MG63 (cell line): ENCODE data around the gene ROPN1. TPM values are rescaled to one million over a fixed set of nuclear protein-coding genes. Genes with fewer than 3 reads are reported as not detected.
"Not testable (repeated sequence)": the region's sequence is repeated elsewhere in the genome, so short reads cannot be mapped to it uniquely, and the experiment has no call there.

Experiments
- DNase-seq: peaks from one replicate; pipeline ENCODE4 v3.0.0-alpha.2; 2020
- H3K27me3 ChIP-seq: fragments of 250-450 bp; sonication (Bioruptor Pico); 2 replicates; pipeline ENCODE4 v1.5.1; 2020; ENCODE audit warnings: mild to moderate bottlenecking, moderate library complexity
- H3K36me3 ChIP-seq: fragments of 250-450 bp; sonication (Bioruptor Pico); 2 replicates; pipeline ENCODE4 v1.5.1; 2020; ENCODE audit warnings: mild to moderate bottlenecking, moderate library complexity
- H3K4me3 ChIP-seq: fragments of 250-450 bp; sonication (Bioruptor Pico); 2 replicates; pipeline ENCODE4 v1.5.1; 2020; ENCODE audit warnings: mild to moderate bottlenecking, moderate library complexity
- H3K9me3 ChIP-seq: fragments of 250-450 bp; sonication (Bioruptor Pico); 2 replicates; pipeline ENCODE4 v1.5.1; 2020; ENCODE audit warnings: mild to moderate bottlenecking, moderate library complexity
- total RNA-seq: library from RNA; depleted of rRNA; stranded (reverse); fragments of >200 nt; shearing (Covaris generic); gene quantifications from 2 replicates; pipeline ENCODE4 v1.2.3, GENCODE V29; 2014; ENCODE audit warnings: low replicate concordance

The ROPN1 gene
- total RNA-seq, 1 experiment from 2014 or later, result not detected

DNA sequence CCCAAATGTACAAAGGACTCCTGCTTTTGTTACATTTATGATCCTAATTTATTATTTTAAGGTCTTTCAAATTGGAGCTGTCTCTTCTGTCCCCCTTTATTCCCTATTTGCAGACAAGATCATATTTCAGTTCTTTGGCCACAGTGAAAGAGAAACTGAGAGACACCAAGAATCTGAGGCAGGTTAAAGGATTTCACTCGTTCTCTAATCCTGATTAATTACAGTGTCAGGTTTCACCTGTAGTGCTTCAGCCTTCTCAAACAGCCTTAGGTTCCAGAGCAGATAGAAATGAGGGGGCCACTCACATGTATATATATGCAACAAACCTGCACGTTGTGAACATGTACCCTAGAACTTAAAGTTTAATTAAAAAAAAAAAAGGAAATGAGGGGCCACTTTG is 24.7 kb downstream of the ROPN1 start:
- not testable (repeated sequence) for H3K9me3 ChIP-seq, H3K36me3 ChIP-seq, H3K4me3 ChIP-seq, H3K27me3 ChIP-seq, DNase-seq

DNA sequence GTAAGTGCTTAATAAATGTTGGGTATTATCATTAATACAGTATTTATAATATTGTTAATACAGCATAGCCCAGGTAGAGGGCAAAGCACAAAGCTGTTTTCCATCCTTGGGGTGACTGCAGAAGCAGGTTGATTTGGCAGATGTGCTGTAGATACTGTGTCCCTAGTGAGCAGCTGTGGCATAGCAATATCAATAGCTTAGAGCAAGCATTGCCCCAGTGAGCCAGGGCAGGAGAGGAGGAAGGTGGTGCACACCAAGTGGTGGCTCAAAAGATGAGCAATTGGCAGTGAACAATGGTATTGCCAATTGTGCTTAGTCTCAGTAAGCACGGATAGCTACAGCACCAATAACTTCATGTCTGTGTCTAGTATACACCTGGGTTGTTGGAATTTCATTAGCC is 25.1 kb downstream of the ROPN1 start:
- H3K36me3 ChIP-seq, DNase-seq: not testable (repeated sequence)

DNA sequence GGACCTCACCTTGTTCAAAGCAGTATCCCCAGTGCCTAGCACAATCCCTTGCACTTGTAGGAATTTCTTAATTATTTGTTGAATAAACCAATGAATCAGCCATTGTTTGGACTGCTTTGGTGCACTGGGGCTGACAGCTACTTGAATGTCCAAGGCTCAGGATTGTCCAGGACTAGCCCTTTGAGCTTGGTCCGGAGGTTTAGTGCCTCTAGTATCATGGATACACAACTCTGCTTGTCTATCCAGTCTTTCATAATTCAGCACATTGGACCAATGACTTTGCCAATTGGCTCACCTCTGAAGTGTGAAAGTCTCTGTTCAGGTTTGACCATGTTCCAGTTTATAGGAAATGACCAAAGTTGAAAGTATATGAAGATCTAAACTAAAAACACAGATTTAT is 27.1 kb downstream of the ROPN1 start:
- H3K9me3 ChIP-seq, H3K36me3 ChIP-seq, DNase-seq, H3K27me3 ChIP-seq, H3K4me3 ChIP-seq: not testable (repeated sequence)

More for the DNA sequence above, 25.1 kb downstream of the ROPN1 start:
- H3K4me3 ChIP-seq, H3K27me3 ChIP-seq, H3K9me3 ChIP-seq: not testable (repeated sequence)

DNA sequence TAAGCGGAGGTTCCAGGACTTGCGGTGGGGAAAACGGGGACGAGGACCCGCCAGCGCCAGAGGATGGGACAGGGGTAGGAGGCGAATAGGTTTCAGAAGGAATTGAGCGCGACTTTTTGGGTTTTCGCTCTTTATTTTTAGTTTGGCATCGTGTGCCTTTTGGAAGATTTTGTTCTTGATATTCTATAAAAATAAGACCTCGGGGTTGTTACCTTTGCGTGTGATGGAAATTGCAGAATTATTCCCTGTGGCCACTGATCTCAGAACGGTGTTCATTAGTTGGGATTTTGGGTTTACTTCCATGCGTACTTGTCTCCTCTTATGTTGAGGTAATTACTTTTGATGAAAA is 30.4 kb downstream of the ROPN1 start:
- Histone ChIP-seq H3K36me3 (peaks cover 8% of the 10 kb centered on the region), H3K9me3 (no peaks in the 10 kb centered on the region), H3K4me3 (peak overlapping the region; percentile 90), H3K27me3 (peaks cover 2% of the 10 kb centered on the region; the same call in 1 of the 2 replicates)
- no peak for DNase-seq

DNA sequence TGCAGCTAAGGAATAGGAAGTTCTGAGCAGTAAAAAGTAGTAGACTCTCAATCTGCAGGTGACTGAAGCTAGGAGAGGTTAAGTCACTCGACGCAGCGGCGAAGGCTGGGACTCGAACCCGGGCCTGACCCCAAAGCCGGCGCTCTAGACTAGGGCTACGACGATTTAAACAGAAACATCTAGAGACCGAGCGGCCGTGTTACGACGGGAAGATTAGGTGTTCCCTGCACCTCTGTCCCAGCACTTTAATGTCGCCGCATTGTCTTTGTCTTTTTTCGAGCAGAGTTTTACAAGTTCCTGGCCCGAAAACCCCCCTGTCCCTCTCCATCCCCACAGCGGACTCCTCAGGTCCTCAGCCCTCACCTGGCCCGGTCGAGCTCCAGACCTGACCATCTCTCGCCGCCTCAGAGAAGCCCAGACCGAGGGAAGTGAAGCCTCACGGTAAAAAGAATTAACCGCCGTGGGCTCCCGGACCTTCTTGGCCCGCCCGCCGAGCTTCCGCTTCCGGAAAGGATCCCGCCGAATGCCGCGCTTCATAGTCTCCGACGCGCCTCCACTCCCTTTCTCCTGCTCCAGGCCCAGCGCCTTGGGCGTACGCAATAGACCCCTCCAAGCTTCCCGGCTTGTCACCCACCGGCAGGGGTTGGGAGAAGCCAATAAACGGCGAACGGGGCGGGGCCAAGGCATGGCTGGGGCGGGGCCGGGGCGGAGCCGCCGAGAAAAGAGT is 31.0 kb downstream of the ROPN1 start, which contains the start of gene CCDC14:
CCDC14 (minus strand) TSS at position 449 of the 727 bp plus-strand sequence; CDS start at position 393, 56 bp downstream.
- Histone ChIP-seq H3K9me3 (no peaks in the 10 kb centered on the region), H3K27me3 (peaks cover 2% of the 10 kb centered on the region; the same call in 1 of the 2 replicates), H3K4me3 (peak within 1 kb of the TSS; percentile 90), H3K36me3 (peaks cover 12% of the 10 kb centered on the region)
- DNase-seq, result peak; percentile 98

DNA sequence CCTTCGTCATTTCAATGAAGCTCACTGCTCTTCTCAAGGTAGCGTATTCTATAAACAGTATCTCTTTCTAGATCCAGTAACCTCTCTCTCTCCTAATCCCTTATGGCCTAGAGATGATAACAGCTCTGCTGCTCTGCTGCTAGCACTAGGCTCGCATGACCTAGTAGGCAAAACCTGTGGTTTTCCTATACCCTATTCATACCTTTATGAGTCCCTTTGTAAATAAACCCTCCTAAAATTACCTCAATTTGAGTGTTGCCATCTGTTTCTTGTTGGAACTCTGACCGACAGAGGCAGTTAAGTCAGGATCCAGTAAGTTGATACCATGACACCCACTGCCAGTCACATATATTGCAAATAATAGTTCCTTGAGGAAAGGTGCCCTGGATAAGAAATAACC is 38.2 kb downstream of the ROPN1 start:
- Histone ChIP-seq H3K4me3 (no peak overlapping the region), H3K27me3 (no peaks in the 10 kb centered on the region), H3K36me3 (peaks cover 42% of the 10 kb centered on the region), H3K9me3 (no peaks in the 10 kb centered on the region)
- no peak for DNase-seq

DNA sequence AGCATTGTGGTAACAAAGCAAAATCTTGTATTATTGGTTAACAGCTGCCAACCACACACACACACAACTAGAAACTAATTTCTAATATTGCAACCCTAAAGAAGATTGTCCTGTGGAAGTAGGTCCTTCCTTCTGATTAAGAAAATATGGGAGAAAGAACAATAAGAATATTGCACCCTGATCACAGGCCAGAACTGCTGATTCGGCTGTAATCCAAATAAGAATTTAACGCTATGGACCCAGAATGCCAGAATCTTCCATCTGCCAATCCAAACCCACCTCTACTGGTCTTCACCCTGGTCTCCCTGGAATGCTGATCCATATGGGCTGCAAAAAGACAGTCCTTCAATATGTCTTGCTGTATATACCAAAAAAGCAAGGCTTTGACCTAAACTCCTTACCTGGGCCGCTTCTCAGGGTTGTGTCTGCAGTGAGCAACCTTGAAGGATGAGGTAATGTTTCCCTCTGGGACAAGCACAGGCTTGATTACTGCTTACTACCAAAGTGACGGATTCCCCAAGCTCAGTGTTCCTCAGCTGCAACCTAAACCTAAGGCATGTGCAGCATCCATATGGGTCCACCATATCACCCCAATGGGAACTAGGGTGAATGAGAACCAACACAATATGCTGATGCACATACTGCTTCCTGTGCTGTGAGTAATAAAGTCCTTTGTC is 38.9 kb downstream of the ROPN1 start:
- no peaks in the 10 kb centered on the region for H3K9me3 ChIP-seq
- DNase-seq, result no peak
- H3K36me3 ChIP-seq, result peaks cover 45% of the 10 kb centered on the region
- H3K27me3 ChIP-seq, result no peaks in the 10 kb centered on the region
- H3K4me3 ChIP-seq, result no peak overlapping the region

DNA sequence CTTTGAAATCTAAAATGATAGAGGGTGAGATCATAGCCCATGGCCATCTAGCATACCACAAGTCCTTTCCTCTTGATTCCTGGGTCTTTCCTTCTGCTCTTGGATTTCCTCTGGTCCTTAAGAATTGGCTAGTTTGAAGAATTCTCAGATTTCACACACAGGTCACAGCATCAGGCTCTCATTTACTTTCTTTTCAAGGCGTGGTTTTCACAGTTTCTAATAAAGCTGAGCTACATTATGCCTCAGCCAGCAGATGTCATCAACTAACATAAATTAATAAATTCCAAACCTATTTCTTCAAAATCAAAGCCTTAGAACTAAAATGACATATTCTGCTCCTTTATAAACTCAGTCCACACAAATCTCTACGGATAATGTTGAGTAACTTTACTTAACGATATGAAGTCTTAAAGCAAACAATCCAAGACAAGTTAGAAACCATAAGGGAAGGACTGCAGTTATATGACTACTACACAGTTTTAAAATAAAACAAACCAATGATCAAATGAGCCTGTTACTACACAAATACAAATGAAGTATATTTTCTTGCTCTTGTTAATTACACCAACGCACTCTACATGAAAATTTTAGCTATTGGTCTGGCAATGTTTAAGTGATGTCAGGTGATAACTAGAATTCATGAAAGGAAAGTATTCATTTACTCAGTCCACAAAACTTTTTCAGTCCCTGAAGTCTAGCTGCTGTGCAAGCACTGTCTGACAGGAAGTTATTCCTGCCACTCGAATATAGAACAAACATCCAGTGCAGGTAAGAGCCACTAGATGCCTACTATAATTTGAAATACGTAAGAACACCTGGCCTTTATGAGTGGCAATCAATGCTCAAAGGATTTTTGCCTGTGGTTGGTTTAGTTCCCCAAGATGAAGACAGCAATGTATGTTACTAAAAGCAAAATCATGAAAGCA is 40.1 kb downstream of the ROPN1 start:
- H3K4me3 ChIP-seq, result no peak overlapping the region
- H3K9me3 ChIP-seq, result no peaks in the 10 kb centered on the region
- DNase-seq, result no peak
- peaks cover 47% of the 10 kb centered on the region for H3K36me3 ChIP-seq
- no peaks in the 10 kb centered on the region for H3K27me3 ChIP-seq

DNA sequence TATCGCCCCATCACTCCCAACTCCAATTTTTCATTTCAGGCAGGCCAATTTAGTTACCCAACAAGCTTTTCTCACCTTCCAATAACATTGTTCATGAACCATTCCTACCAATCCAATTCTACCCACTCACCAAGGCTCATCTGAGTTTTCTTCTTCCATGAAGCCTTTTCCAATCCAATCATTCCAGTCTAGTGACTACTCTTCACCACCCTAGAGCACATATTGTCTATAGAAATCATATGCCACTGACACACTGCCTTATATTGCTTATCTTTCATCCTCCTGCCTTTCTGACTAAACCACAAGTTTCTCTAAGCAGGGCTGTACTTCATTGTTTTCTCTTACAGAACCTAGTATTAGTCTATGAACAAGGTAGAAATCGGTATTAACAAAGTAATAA is 42.3 kb downstream of the ROPN1 start:
- H3K9me3 ChIP-seq, result no peaks in the 10 kb centered on the region
- no peak for DNase-seq
- peaks cover 54% of the 10 kb centered on the region for H3K36me3 ChIP-seq
- H3K4me3 ChIP-seq, result no peak overlapping the region
- no peaks in the 10 kb centered on the region for H3K27me3 ChIP-seq

DNA sequence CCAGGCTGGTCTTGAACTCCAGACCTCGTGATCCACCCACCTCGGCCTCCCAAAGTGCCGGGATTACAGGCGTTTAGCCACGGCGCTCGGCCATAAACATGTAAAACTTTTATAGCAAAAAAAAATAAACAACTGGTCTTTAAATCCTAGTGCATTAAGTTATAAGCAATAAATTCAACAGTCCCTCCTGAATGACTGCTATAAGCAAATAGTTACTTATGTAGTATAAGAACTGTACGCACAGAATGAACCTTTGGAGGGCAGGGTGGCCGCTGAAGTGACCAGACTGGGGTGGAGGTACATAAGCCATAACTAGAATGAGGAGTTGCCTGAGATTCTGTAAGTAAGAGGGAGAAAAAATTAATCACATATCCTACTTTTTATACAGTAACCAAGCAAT is 43.5 kb downstream of the ROPN1 start:
- H3K9me3 ChIP-seq, result no peaks in the 10 kb centered on the region
- no peaks in the 10 kb centered on the region for H3K27me3 ChIP-seq
- no peak for DNase-seq
- H3K36me3 ChIP-seq, result peaks cover 56% of the 10 kb centered on the region
- no peak overlapping the region for H3K4me3 ChIP-seq

DNA sequence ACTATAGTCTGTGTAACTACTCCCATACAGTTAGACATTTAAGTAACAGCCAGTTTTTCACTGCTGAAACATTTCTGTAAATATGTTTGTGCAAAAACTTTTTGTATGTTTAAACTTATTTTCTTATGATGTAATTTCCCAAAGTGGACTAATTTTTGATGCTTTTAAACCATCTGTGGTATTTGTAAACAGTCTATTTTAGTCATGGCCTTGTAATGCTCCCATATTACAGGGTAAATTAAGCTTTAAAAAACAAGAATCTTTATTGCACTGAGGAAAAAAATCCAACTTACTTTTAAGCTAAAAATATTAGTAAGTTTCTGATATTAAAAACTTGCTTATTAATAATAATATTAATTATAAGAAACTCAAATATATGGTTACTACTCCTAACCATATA is 44.4 kb downstream of the ROPN1 start:
- Histone ChIP-seq H3K4me3 (no peak overlapping the region), H3K27me3 (no peaks in the 10 kb centered on the region), H3K36me3 (peaks cover 51% of the 10 kb centered on the region), H3K9me3 (no peaks in the 10 kb centered on the region)
- no peak for DNase-seq

DNA sequence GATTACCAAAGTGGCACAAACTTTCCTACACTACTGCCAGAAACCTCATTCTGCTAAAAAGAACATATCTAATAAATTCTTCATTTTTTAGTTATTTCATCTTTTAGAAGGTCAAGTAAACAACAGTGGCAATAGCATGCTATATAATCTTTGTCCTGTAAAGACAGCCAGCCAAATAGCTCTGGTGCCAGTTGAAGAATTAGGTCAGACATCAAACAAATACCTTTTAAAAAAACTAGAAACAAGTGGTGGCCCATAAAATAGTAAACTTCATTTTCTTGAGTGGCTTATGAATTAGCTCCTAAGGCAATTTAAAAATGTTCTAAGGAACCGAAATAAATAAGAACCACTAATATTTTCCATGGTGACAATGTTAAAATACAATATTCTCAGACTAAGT is 50.4 kb downstream of the ROPN1 start:
- no peak for DNase-seq
- peaks cover 44% of the 10 kb centered on the region for H3K36me3 ChIP-seq
- H3K27me3 ChIP-seq, result no peaks in the 10 kb centered on the region
- H3K9me3 ChIP-seq, result no peaks in the 10 kb centered on the region
- H3K4me3 ChIP-seq, result no peak overlapping the region

DNA sequence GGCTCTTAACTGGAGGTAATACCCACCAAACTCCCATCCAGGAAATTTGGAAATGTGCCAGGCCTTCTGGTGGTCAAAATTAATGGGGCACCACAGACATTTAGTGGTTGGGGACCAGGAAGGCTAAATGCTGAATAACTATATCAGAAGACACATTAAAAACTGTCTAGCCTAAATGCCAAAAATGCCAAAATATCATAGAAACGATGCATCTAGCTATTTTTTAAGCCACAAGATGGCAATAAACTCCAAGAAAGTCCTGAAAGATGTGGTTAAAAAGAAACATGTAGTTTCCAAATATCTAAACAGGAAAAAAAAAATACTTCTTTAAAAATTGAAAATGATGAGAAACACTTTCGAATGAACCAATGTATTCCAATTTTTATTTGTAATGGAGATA is 50.8 kb downstream of the ROPN1 start:
- Histone ChIP-seq H3K9me3 (no peaks in the 10 kb centered on the region), H3K4me3 (no peak overlapping the region), H3K27me3 (no peaks in the 10 kb centered on the region), H3K36me3 (peaks cover 42% of the 10 kb centered on the region)
- no peak for DNase-seq

DNA sequence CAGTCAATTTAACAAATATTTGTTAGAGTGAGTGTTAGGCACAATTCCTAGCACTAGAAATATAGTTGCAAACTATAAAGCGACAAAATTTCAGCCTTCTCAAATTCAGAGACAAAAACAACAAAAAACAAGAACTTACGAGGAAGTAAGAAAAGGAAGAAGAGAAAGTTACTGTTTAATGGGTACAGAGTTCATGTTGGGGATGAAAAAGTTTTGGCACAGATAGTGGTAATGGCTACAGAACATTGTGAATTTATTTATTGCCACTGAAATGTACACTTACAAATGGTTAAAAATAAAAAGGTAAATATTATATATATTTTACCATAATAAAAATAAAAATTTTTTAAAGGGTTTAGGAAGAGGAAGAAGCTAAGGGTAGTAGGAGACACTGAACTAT is 52.2 kb downstream of the ROPN1 start:
- Histone ChIP-seq H3K9me3 (no peaks in the 10 kb centered on the region), H3K4me3 (no peak overlapping the region), H3K36me3 (peaks cover 38% of the 10 kb centered on the region), H3K27me3 (no peaks in the 10 kb centered on the region)
- no peak for DNase-seq

DNA sequence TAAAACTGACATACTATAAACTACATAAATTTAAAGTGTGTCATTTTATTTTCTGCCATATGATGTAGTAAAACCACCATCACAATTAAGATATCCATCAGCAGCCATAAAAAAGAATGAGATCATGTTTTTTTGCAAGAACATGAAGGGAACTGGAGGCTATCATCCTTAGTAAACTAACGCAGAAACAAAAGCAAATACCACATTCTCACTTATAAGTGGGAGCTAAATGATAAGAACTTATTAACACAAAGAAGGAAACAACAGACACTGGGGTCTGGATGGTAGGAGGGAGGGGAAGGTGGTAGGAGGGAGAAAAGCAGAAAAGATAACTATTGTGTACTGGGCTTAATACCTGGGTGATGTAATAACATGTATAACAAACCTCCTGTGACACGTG is 55.5 kb downstream of the ROPN1 start:
- DNase-seq, result no peak
- Histone ChIP-seq H3K9me3 (no peaks in the 10 kb centered on the region), H3K27me3 (no peaks in the 10 kb centered on the region), H3K36me3 (peaks cover 50% of the 10 kb centered on the region), H3K4me3 (no peak overlapping the region)

DNA sequence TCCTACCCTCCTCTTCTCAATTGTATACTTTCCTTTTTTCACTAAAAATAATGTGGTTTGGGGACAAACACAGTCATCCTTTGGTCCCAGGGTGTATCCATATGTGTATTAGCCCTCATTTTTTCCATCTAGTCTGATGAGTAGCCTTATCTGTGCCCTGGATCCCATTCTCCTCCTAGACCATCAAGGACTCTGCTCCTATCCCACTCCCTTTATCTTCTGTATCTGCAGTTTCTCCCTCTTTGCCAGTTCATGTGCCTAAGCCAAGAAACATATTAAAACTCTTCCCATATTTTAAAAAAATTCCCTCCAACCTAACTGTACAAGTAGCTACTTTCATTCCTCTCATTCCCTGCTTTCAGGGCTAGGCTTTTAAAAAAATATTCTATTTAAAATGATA is 56.1 kb downstream of the ROPN1 start:
- Histone ChIP-seq H3K9me3 (no peaks in the 10 kb centered on the region), H3K27me3 (no peaks in the 10 kb centered on the region), H3K36me3 (peaks cover 52% of the 10 kb centered on the region), H3K4me3 (no peak overlapping the region)
- DNase-seq, result no peak

DNA sequence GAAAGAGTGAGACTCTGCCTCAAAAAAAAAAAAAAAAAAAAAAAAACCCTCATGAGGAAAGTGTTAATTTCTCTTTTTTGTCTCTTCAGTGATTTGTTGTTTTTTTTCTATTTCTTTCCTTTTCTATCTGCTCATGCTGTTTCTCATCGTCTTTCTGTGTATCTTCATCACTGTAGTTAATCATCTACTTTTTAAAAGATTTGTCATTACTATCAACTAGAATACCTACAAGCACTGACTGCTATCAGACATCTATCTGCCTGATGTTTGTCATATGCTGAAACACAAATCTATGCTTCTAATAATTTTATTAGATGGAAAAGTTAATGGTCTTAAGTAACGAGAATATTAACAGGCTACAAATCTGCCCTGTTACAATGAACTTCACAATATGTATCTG is 57.7 kb downstream of the ROPN1 start:
- no peaks in the 10 kb centered on the region for H3K27me3 ChIP-seq
- H3K4me3 ChIP-seq, result no peak overlapping the region
- no peaks in the 10 kb centered on the region for H3K9me3 ChIP-seq
- peaks cover 47% of the 10 kb centered on the region for H3K36me3 ChIP-seq
- no peak for DNase-seq
